K562 (cell line): ENCODE data around the gene CD52.

ENCODE experiments used
- ATF3 ChIP-seq, 2 experiments: fragments of 450-650 bp in 1 of 2; sonication (generic) in 1 of 2; formaldehyde crosslinking in 1 of 2; IDR thresholded peaks in 1 of 2; conservative IDR thresholded peaks in 1 of 2; 2 replicates each; pipeline versions ENCODE4 v1.6.1 to v1.8.1; 2016 to 2023; ENCODE audit warnings: mild to moderate bottlenecking in 2 of 2, moderate library complexity in 2 of 2, inconsistent platforms in 1 of 2, missing genetic modification reagents in 1 of 2
- CTCF ChIP-seq, 3 experiments: IDR thresholded peaks in 2 of 3; conservative IDR thresholded peaks in 1 of 3; 2 replicates each; pipeline ENCODE4 v1.5.1; 2011 to 2012; ENCODE audit warnings: low read length in 3 of 3, mild to moderate bottlenecking in 3 of 3, control low read depth in 2 of 3, improper control_type of control experiment in 1 of 3, inconsistent platforms in 1 of 3, low read depth in 1 of 3, mixed read lengths in 1 of 3, moderate library complexity in 1 of 3; ENCODE audit not compliant: insufficient read depth in 2 of 3
- EP300 ChIP-seq: IDR thresholded peaks from 2 replicates; pipeline ENCODE4 v1.6.1; 2012; ENCODE audit warnings: low read length, improper control_type of control experiment
- GABPA ChIP-seq: fragments of 200-800 bp; sonication (Bioruptor generic); conservative IDR thresholded peaks from 2 replicates; pipeline ENCODE4 v1.6.1; 2016; ENCODE audit warnings: low read depth, missing genetic modification characterization, missing compliant biosample characterization
- MCM2 ChIP-seq: fragments of 450-650 bp; IDR thresholded peaks from 2 replicates; pipeline ENCODE4 v1.6.1; 2017; ENCODE audit warnings: low read depth, mild to moderate bottlenecking
- ZBTB8A ChIP-seq: fragments of 450-650 bp; IDR thresholded peaks from 2 replicates; pipeline ENCODE4 v1.6.1; 2018; ENCODE audit warnings: mild to moderate bottlenecking, moderate library complexity; ENCODE audit not compliant: partially characterized antibody

GRCh38 chr1:26323382-26323781, 5.6 kb downstream of the CD52 start:
- TF ChIP-seq CTCF (IDR thresholded peaks at IDR 0.05 in 2 of 3, conservative IDR thresholded peaks at IDR 0.05 in 1 of 3; ENCODE audit: insufficient read depth in 2 of 3, low read depth in 1 of 3, low read length in 3 of 3) = no peak
- no peak for TF ChIP-seq MCM2
- TF ChIP-seq ZBTB8A = no peak
- TF ChIP-seq GABPA (tag) = no peak
- no peak for TF ChIP-seq EP300
- no peak for TF ChIP-seq ATF3 (IDR thresholded peaks at IDR 0.05)
- TF ChIP-seq ATF3 (CRISPR knock-in tag; conservative IDR thresholded peaks at IDR 0.05) = no peak
